CD4-positive, alpha-beta T cell (primary cell): ENCODE measurements around the gene SERPINB5. TPM values are rescaled to one million over a fixed set of nuclear protein-coding genes. Genes with fewer than 3 reads are reported as not detected.

Source experiments
- ATAC-seq: fragments of 200-7000 bp; cut with Tn5 transposase; one replicate; pipeline ENCODE4 v1.10.0; 2022; ENCODE audit warnings: mild to moderate bottlenecking; ENCODE audit not compliant: poor library complexity
- CTCF ChIA-PET: fragments of 350-600 bp; sonication (Branson Sonifier 250); formaldehyde crosslinking; loops from one replicate; lab custom pipeline; 2021; ENCODE audit warnings: antibody characterized with exemption, inconsistent platforms; lab: Charles Lee
- POLR2A ChIA-PET: fragments of 350-600 bp; sonication (Branson Sonifier 250); formaldehyde crosslinking; loops from one replicate; lab custom pipeline; 2021; ENCODE audit warnings: antibody characterized with exemption, inconsistent platforms; lab: Charles Lee
- DNase-seq, 14 experiments: peaks; one replicate each; pipeline ENCODE4 v3.0.0-alpha.2; 2013 to 2020; ENCODE audit warnings: mixed read lengths in 2 of 14
- H3K27ac ChIP-seq, 2 donors: one replicate each; pipeline versions ENCODE4 v1.5.1 to v1.7.0; 2013; ENCODE audit warnings: low read length in 2 of 2, low read depth in 1 of 2, mild to moderate bottlenecking in 1 of 2
- H3K27me3 ChIP-seq, 2 experiments: 1 replicate in 1 of 2; 2 replicates in 1 of 2; pipeline versions ENCODE4 v1.6.1 to v1.7.0; 2013; ENCODE audit warnings: low read length in 2 of 2, control low read depth in 1 of 2, mild to moderate bottlenecking in 1 of 2, moderate library complexity in 1 of 2; ENCODE audit not compliant: insufficient read depth in 2 of 2, control insufficient read depth in 1 of 2
- H3K36me3 ChIP-seq: one replicate; pipeline ENCODE4 v1.6.1; 2013; ENCODE audit warnings: low read length, control low read depth; ENCODE audit not compliant: insufficient read depth
- H3K4me1 ChIP-seq: one replicate; pipeline ENCODE4 v1.6.1; 2013; ENCODE audit warnings: low read length, control low read depth; ENCODE audit not compliant: insufficient read depth
- H3K4me3 ChIP-seq: one replicate; pipeline ENCODE4 v1.5.1; 2013; ENCODE audit warnings: mild to moderate bottlenecking, low read length, moderate library complexity
- H3K9me3 ChIP-seq, 2 experiments: 1 replicate in 1 of 2; 2 replicates in 1 of 2; pipeline versions ENCODE4 v1.6.1 to v1.7.0; 2013; ENCODE audit warnings: low read length in 2 of 2, mild to moderate bottlenecking in 2 of 2, control low read depth in 1 of 2, moderate library complexity in 1 of 2; ENCODE audit not compliant: control insufficient read depth in 1 of 2, insufficient read depth in 1 of 2
- H3K27ac Mint-ChIP-seq: one replicate; pipeline ENCODE4 v1.8.0; 2020; ENCODE audit warnings: mixed read lengths
- H3K27me3 Mint-ChIP-seq: one replicate; pipeline ENCODE4 v1.8.0; 2021; ENCODE audit warnings: mixed read lengths
- H3K36me3 Mint-ChIP-seq: one replicate; pipeline ENCODE4 v1.8.0; 2021; ENCODE audit warnings: low read depth, mixed read lengths
- H3K4me1 Mint-ChIP-seq: one replicate; pipeline ENCODE4 v1.8.0; 2021; ENCODE audit warnings: low read depth, mixed read lengths
- H3K4me3 Mint-ChIP-seq: one replicate; pipeline ENCODE4 v1.8.0; 2020; ENCODE audit warnings: mild to moderate bottlenecking, mixed read lengths
- H3K9me3 Mint-ChIP-seq: one replicate; pipeline ENCODE4 v1.8.0; 2020; ENCODE audit warnings: mixed read lengths
- intact Hi-C, 2 experiments: fragments of 100-400 bp; cut with DNase I in 1 of 2; cut with micrococcal nuclease in 1 of 2; formaldehyde crosslinking; loops; one replicate each; pipeline versions ENCODE4 v1.15.1 to v1.9.0; 2023 to 2025; cut with DNase I, micrococcal nuclease
- total RNA-seq, 174 experiments: library from RNA in 2 of 174; stranded (reverse) in 2 of 174; gene quantifications; one replicate each; pipeline ENCODE4 v1.2.3 and lab custom pipeline; 2021 to 2026
- TF ChIP-seq, protein P1 (sequence below): fragments of 200-600 bp; IDR thresholded peaks from one replicate; pipeline ENCODE4 v1.8.0; 2022; ENCODE audit warnings: antibody characterized with exemption, mild to moderate bottlenecking

SERPINB5 gene
- total RNA-seq, 2 experiments from 2014 or later: not detected

DNA sequence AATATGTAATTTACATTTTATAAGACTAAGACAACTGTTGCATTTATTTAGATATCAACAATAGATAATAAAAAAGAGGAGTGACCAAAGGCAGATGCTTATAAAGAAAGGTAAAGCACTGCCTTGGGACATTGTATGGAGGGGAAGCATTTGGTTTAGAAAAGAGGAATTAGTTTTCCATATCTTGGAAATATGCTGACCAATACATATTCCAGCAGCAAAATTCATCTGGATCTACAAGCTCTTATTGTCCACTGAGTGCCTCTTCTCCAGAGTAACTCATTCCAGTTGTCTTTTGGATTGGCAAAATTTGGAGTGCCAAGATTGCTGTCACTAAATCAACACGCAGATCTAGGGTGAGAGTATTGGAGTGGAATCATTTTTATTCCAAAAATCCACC lies 45.6 kb upstream of the SERPINB5 start:
- ATAC-seq: no peak
- Mint-ChIP-seq H3K4me3 (no peak overlapping the region), H3K4me1 (no peaks in the 10 kb centered on the region), H3K27me3 (peaks cover 51% of the 10 kb centered on the region), H3K9me3 (no peaks in the 10 kb centered on the region), H3K36me3 (no peaks in the 10 kb centered on the region), H3K27ac (no peak overlapping the region)
- intact Hi-C loops: no loop called here
- Histone ChIP-seq H3K4me1 (no peaks in the 10 kb centered on the region), H3K27ac (no peak overlapping the region), H3K9me3 (no peaks in the 10 kb centered on the region), H3K36me3 (no peaks in the 10 kb centered on the region), H3K4me3 (no peak overlapping the region), H3K27me3 (peaks cover 0 to 10% of the 10 kb centered on the region in 2 experiments)
- TF ChIP-seq, protein P1, sequence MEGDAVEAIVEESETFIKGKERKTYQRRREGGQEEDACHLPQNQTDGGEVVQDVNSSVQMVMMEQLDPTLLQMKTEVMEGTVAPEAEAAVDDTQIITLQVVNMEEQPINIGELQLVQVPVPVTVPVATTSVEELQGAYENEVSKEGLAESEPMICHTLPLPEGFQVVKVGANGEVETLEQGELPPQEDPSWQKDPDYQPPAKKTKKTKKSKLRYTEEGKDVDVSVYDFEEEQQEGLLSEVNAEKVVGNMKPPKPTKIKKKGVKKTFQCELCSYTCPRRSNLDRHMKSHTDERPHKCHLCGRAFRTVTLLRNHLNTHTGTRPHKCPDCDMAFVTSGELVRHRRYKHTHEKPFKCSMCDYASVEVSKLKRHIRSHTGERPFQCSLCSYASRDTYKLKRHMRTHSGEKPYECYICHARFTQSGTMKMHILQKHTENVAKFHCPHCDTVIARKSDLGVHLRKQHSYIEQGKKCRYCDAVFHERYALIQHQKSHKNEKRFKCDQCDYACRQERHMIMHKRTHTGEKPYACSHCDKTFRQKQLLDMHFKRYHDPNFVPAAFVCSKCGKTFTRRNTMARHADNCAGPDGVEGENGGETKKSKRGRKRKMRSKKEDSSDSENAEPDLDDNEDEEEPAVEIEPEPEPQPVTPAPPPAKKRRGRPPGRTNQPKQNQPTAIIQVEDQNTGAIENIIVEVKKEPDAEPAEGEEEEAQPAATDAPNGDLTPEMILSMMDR: no peak
- ChIA-PET CTCF (no interaction called here), POLR2A (no interaction called here)
- no peak for DNase-seq

DNA sequence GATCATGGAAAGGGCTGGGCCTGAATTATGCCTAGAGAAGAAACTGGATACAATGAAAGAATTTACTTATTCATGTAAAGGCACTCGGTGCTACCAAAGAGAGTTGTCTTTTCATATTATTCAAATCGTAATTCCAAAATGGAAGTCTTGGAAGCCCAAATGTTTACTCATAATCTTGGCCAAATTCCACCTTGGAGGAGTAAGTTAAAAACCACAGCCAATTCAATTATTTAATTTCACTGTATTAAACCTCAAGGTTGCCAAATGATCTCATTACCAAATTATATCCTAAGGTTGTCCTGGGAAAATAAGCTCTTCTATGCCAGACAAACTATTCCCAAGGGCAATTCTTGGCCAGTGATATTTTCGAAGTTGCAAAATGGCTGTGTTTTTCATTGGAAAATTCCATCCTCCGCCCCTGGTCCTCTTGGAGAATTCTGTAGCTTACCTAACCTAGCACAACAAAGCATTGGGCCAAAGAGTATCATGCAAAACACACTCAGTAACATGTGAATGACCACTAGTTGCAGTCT lies 43.4 kb upstream of the SERPINB5 start:
- ATAC-seq (no peak), DNase-seq (no peak)
- H3K4me3 Mint-ChIP-seq: no peak overlapping the region
- TF ChIP-seq, protein P1: no peak
- Histone ChIP-seq H3K4me1 (no peaks in the 10 kb centered on the region), H3K27ac (no peak overlapping the region), H3K27me3 (peaks cover 0 to 10% of the 10 kb centered on the region in 2 experiments), H3K36me3 (no peaks in the 10 kb centered on the region), H3K4me3 (no peak overlapping the region), H3K9me3 (no peaks in the 10 kb centered on the region)
- intact Hi-C loops: no loop called here
- no peaks in the 10 kb centered on the region for H3K9me3 Mint-ChIP-seq
- CTCF ChIA-PET: no interaction called here
- no peak overlapping the region for H3K27ac Mint-ChIP-seq
- H3K27me3 Mint-ChIP-seq: peaks cover 49% of the 10 kb centered on the region
- no peaks in the 10 kb centered on the region for H3K4me1 Mint-ChIP-seq
- no peaks in the 10 kb centered on the region for H3K36me3 Mint-ChIP-seq
- POLR2A ChIA-PET: no interaction called here

DNA sequence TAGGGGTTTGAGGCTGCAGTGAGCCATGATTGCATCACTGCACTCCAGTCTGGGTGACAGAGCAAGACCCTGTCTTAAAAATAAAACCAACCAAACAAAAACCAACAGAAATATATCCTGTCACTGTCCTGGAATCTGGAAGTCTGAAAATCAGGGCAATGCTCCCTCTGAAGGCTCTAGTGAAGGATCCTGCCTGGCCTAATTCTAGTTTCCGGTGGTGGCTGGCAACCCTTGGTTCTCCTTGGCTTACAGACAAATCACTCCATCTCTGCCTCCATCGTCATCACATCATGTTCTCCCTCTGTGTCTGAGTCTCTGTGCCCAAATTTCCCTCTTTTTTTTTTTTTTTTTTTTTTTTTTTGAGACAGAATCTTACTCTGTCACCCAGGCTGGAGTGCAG lies 38.6 kb upstream of the SERPINB5 start:
- H3K9me3 Mint-ChIP-seq: no peaks in the 10 kb centered on the region
- no peaks in the 10 kb centered on the region for H3K4me1 ChIP-seq
- TF ChIP-seq, protein P1: no peak
- H3K36me3 Mint-ChIP-seq: no peaks in the 10 kb centered on the region
- H3K27me3 Mint-ChIP-seq: peaks cover 23% of the 10 kb centered on the region
- ChIA-PET POLR2A (interaction anchor here (0.6 kb wide), 1 partner anchor 277 kb away, joined by 4 read pairs; no protein-coding TSS in a partner anchor), CTCF (interaction anchor here (1.3 to 2.1 kb wide), 5 partner anchors 40 to 800 kb away, joined by 4 to 28 read pairs (median 5); partner anchors contain the start of gene PHLPP1)
- H3K36me3 ChIP-seq: no peaks in the 10 kb centered on the region
- intact Hi-C loops: loop anchor here in 1 of 2 experiments (1.0 to 5.0 kb wide), 2 partner anchors 116 to 422 kb away; no protein-coding TSS in a partner anchor
- ATAC-seq (no peak), DNase-seq (no peak)
- H3K4me1 Mint-ChIP-seq: no peaks in the 10 kb centered on the region
- no peak overlapping the region for H3K4me3 ChIP-seq
- no peak overlapping the region for H3K27ac ChIP-seq
- no peak overlapping the region for H3K4me3 Mint-ChIP-seq
- no peaks in the 10 kb centered on the region for H3K27me3 ChIP-seq
- H3K9me3 ChIP-seq: no peaks in the 10 kb centered on the region
- no peak overlapping the region for H3K27ac Mint-ChIP-seq
